Loucy (cell line): Measurements from ENCODE around the gene CFAP65.

Experiments
- H2AFZ ChIP-seq: fragments of 200-600 bp; sonication (generic); 2 replicates; pipeline ENCODE4 v1.6.0; 2016; ENCODE audit warnings: antibody characterized with exemption, mild to moderate bottlenecking, low read length, moderate library complexity
- H3F3A ChIP-seq: fragments of 200-600 bp; 2 replicates; pipeline ENCODE4 v1.6.0; 2016; ENCODE audit warnings: antibody characterized with exemption, low read depth, mild to moderate bottlenecking
- H3K27me3 ChIP-seq: fragments of 200-600 bp; sonication (generic); 2 replicates; pipeline ENCODE4 v1.6.1; 2014; ENCODE audit warnings: low read length, mild to moderate bottlenecking; ENCODE audit not compliant: insufficient read depth, poor library complexity, severe bottlenecking
- H3K36me3 ChIP-seq: fragments of 200-600 bp; sonication (generic); 2 replicates; pipeline ENCODE4 v1.6.1; 2016; ENCODE audit warnings: low read length; ENCODE audit not compliant: insufficient read depth
- H3K4me1 ChIP-seq: fragments of 200-600 bp; sonication (generic); 2 replicates; pipeline ENCODE4 v1.5.1; 2014; ENCODE audit warnings: low read length, mild to moderate bottlenecking; ENCODE audit not compliant: insufficient read depth, poor library complexity, severe bottlenecking
- H3K4me2 ChIP-seq: fragments of 200-600 bp; sonication (generic); 2 replicates; pipeline ENCODE4 v1.6.0; 2014; ENCODE audit warnings: antibody characterized with exemption, low read length, low read depth, mild to moderate bottlenecking; ENCODE audit not compliant: poor library complexity, severe bottlenecking
- H3K4me3 ChIP-seq: fragments of 200-600 bp; sonication (generic); 2 replicates; pipeline ENCODE4 v1.5.1; 2014; ENCODE audit warnings: low read length, mild to moderate bottlenecking, mixed read lengths; ENCODE audit not compliant: poor library complexity, severe bottlenecking
- H3K79me2 ChIP-seq: fragments of 200-600 bp; sonication (generic); 2 replicates; pipeline ENCODE4 v1.6.1; 2014; ENCODE audit warnings: low read length; ENCODE audit not compliant: insufficient read depth
- H3K9ac ChIP-seq: fragments of 200-600 bp; sonication (generic); 2 replicates; pipeline ENCODE4 v1.6.0; 2014; ENCODE audit warnings: mild to moderate bottlenecking, low read depth, low read length, moderate library complexity; ENCODE audit not compliant: poor library complexity, severe bottlenecking
- H3K9me2 ChIP-seq: fragments of 200-600 bp; sonication (generic); replicated peaks from 2 replicates; pipeline ENCODE4 v1.6.1; 2016; ENCODE audit warnings: low read depth, low read length, mixed read lengths
- H3K9me3 ChIP-seq: fragments of 200-600 bp; sonication (generic); 2 replicates; pipeline ENCODE4 v1.6.1; 2014; ENCODE audit warnings: mild to moderate bottlenecking, antibody characterized with exemption, low read length, low read depth; ENCODE audit not compliant: insufficient read depth
- H4K20me1 ChIP-seq: fragments of 200-600 bp; sonication (generic); 2 replicates; pipeline ENCODE4 v1.6.0; 2014; ENCODE audit warnings: antibody characterized with exemption, low read length, mild to moderate bottlenecking; ENCODE audit not compliant: insufficient read depth, poor library complexity, severe bottlenecking
- CTCF ChIP-seq: fragments of 200-600 bp; sonication (generic); conservative IDR thresholded peaks from 2 replicates; pipeline ENCODE4 v1.5.1; 2014; ENCODE audit warnings: mild to moderate bottlenecking, antibody characterized with exemption, low read length
- EZH2phosphoT487 ChIP-seq: fragments of 200-600 bp; IDR thresholded peaks from 2 replicates; pipeline ENCODE4 v1.6.1; 2018; ENCODE audit warnings: antibody characterized with exemption, mild to moderate bottlenecking, moderate library complexity, borderline replicate concordance

The CFAP65 gene

GRCh38 chr2:218964041-218964771 is 77.1 kb downstream of the CFAP65 start:
- H3K9me2 ChIP-seq = no peaks in the 10 kb centered on the region
- H2AFZ ChIP-seq = no peak overlapping the region
- TF ChIP-seq EZH2phosphoT487 (no peak), CTCF (no peak)
- no peak overlapping the region for H3K9ac ChIP-seq
- H3K4me2 ChIP-seq = no peak overlapping the region
- H3K4me3 ChIP-seq = no peak overlapping the region
- H3K79me2 ChIP-seq = no peaks in the 10 kb centered on the region
- no peaks in the 10 kb centered on the region for H3K36me3 ChIP-seq
- H4K20me1 ChIP-seq = peaks cover 4% of the 10 kb centered on the region
- H3K27me3 ChIP-seq = no peaks in the 10 kb centered on the region
- H3F3A ChIP-seq = no peaks in the 10 kb centered on the region
- peaks cover 4% of the 10 kb centered on the region for H3K4me1 ChIP-seq
- no peaks in the 10 kb centered on the region for H3K9me3 ChIP-seq

GRCh38 chr2:218963601-218964000 is 77.7 kb downstream of the CFAP65 start:
- TF ChIP-seq CTCF (no peak), EZH2phosphoT487 (no peak)
- Histone ChIP-seq H3K9me3 (no peaks in the 10 kb centered on the region), H4K20me1 (peaks cover 4% of the 10 kb centered on the region), H3K36me3 (no peaks in the 10 kb centered on the region), H3K9me2 (no peaks in the 10 kb centered on the region), H3K27me3 (no peaks in the 10 kb centered on the region), H3K79me2 (peaks cover 1% of the 10 kb centered on the region; the same call in 1 of the 2 replicates), H3K4me1 (peaks cover 9% of the 10 kb centered on the region), H3F3A (no peaks in the 10 kb centered on the region), H3K9ac (no peak overlapping the region), H2AFZ (no peak overlapping the region), H3K4me3 (no peak overlapping the region), H3K4me2 (no peak overlapping the region)

GRCh38 chr2:218962859-218963492 is 78.3 kb downstream of the CFAP65 start:
- no peak overlapping the region for H2AFZ ChIP-seq

More at GRCh38 chr2:218962859-218963492, 78.3 kb downstream of the CFAP65 start:
- no peaks in the 10 kb centered on the region for H3F3A ChIP-seq
- no peaks in the 10 kb centered on the region for H3K9me2 ChIP-seq
- no peaks in the 10 kb centered on the region for H3K36me3 ChIP-seq
- H3K4me2 ChIP-seq = no peak overlapping the region
- H3K4me1 ChIP-seq = peaks cover 15% of the 10 kb centered on the region
- no peaks in the 10 kb centered on the region for H3K27me3 ChIP-seq
- no peak for TF ChIP-seq EZH2phosphoT487
- no peak for TF ChIP-seq CTCF
- H3K79me2 ChIP-seq = peaks cover 5% of the 10 kb centered on the region; the same call in 1 of the 2 replicates
- no peak overlapping the region for H3K9ac ChIP-seq
- H4K20me1 ChIP-seq = peaks cover 4% of the 10 kb centered on the region
- no peaks in the 10 kb centered on the region for H3K9me3 ChIP-seq
- no peak overlapping the region for H3K4me3 ChIP-seq
